NCI-H460 (cell line): ENCODE measurements around the gene ACOXL. TPM values are rescaled to one million over a fixed set of nuclear protein-coding genes. Genes with fewer than 3 reads are reported as not detected.

Experiments used
- DNase-seq: peaks from one replicate; pipeline ENCODE4 v3.0.0-alpha.2; 2016; ENCODE audit warnings: low read depth; ENCODE audit errors: extremely low read depth
- total RNA-seq: library from RNA; depleted of rRNA; stranded (reverse); fragments of >200 nt; shearing (Covaris generic); gene quantifications from 2 replicates; pipeline ENCODE4 v1.2.3, GENCODE V29; 2014

Gene ACOXL
- total RNA-seq, 1 experiment from 2014 or later = not detected

- no peak for DNase-seq
Measured at GRCh38 chr2:110748489-110748867, 16.1 kb downstream of the ACOXL start.

- DNase-seq = no peak
Measured at GRCh38 chr2:110751642-110752041, 19.3 kb downstream of the ACOXL start.

- no peak for DNase-seq
Measured at GRCh38 chr2:110752871-110753270, 20.5 kb downstream of the ACOXL start.

- no peak for DNase-seq
Measured at GRCh38 chr2:110755491-110756078, 23.2 kb downstream of the ACOXL start.

- DNase-seq = no peak
Measured at GRCh38 chr2:110759411-110759810, 27.0 kb downstream of the ACOXL start.

- DNase-seq = no peak
Measured at GRCh38 chr2:110764931-110765330, 32.6 kb downstream of the ACOXL start.

- DNase-seq = no peak
Measured at GRCh38 chr2:110766291-110766690, 33.9 kb downstream of the ACOXL start.

- DNase-seq = no peak
Measured at GRCh38 chr2:110768591-110768990, 36.2 kb downstream of the ACOXL start.

- DNase-seq = no peak
Measured at GRCh38 chr2:110770404-110770958, 38.1 kb downstream of the ACOXL start.

GRCh38 chr2:110770959-110771431, 38.6 kb downstream of the ACOXL start:
- no peak for DNase-seq

GRCh38 chr2:110771547-110772382, 39.4 kb downstream of the ACOXL start:
- DNase-seq = no peak

GRCh38 chr2:110772383-110772755, 40.0 kb downstream of the ACOXL start:
- no peak for DNase-seq

- no peak for DNase-seq
Measured at GRCh38 chr2:110773401-110773921, 41.1 kb downstream of the ACOXL start.

GRCh38 chr2:110774701-110775100, 42.3 kb downstream of the ACOXL start:
- no peak for DNase-seq

- no peak for DNase-seq
Measured at GRCh38 chr2:110777531-110778311, 45.3 kb downstream of the ACOXL start.

- no peak for DNase-seq
Measured at GRCh38 chr2:110780461-110780860, 48.1 kb downstream of the ACOXL start.

GRCh38 chr2:110783196-110783873, 51.0 kb downstream of the ACOXL start:
- DNase-seq = no peak

- DNase-seq = no peak
Measured at GRCh38 chr2:110784047-110784631, 51.8 kb downstream of the ACOXL start.

- no peak for DNase-seq
Measured at GRCh38 chr2:110785439-110785838, 53.1 kb downstream of the ACOXL start.

GRCh38 chr2:110788976-110789375, 56.6 kb downstream of the ACOXL start:
- DNase-seq = no peak
